H1 (cell line): ENCODE data around the gene TRAF3IP3. TPM values are rescaled to one million over a fixed set of nuclear protein-coding genes. Genes with fewer than 3 reads are reported as not detected.

Experiments used
- CTCF ChIA-PET: fragments of 300-600 bp; sonication (Branson Sonifier 250); formaldehyde crosslinking; loops from one replicate; lab custom pipeline; 2021; ENCODE audit not compliant: partially characterized antibody; lab: Charles Lee
- POLR2A ChIA-PET: fragments of 300-600 bp; sonication (Branson Sonifier 250); formaldehyde crosslinking; loops from one replicate; lab custom pipeline; 2021; ENCODE audit warnings: inconsistent platforms; ENCODE audit not compliant: partially characterized antibody; lab: Charles Lee
- DNase-seq, 2 experiments: peaks; one replicate each; pipeline versions ENCODE4 v3.0.0 to v3.0.0-alpha.2; 2010 to 2022; ENCODE audit warnings: low spot score in 2 of 2, low read depth in 1 of 2, mixed read lengths in 1 of 2
- FAIRE-seq: peaks from 2 replicates; lab custom pipeline; 2011; peaks lifted over from hg19 to GRCh38; lab: Jason Lieb, UNC
- H2AFZ ChIP-seq: 2 replicates; pipeline ENCODE4 v1.8.1; 2012; ENCODE audit warnings: low read length, inconsistent platforms
- H2AK5ac ChIP-seq: 2 replicates; pipeline ENCODE4 v1.6.1; 2013; ENCODE audit warnings: low read depth, low read length
- H2BK120ac ChIP-seq: replicated peaks from 2 replicates; pipeline ENCODE3; 2013; ENCODE audit warnings: low read depth, low read length, inconsistent platforms
- H2BK12ac ChIP-seq: 2 replicates; pipeline ENCODE4 v1.6.1; 2013; ENCODE audit warnings: low read depth, low read length
- H2BK15ac ChIP-seq: 2 replicates; pipeline ENCODE4 v1.6.1; 2013; ENCODE audit warnings: low read length
- H2BK20ac ChIP-seq: 2 replicates; pipeline ENCODE4 v1.6.1; 2013; ENCODE audit warnings: low read length
- H2BK5ac ChIP-seq: 2 replicates; pipeline ENCODE4 v1.6.1; 2013; ENCODE audit warnings: low read depth, low read length
- H3K14ac ChIP-seq: 2 replicates; pipeline ENCODE4 v1.6.1; 2013; ENCODE audit warnings: inconsistent platforms; ENCODE audit not compliant: insufficient read length
- H3K18ac ChIP-seq: 2 replicates; pipeline ENCODE4 v1.6.1; 2013; ENCODE audit warnings: low read length; ENCODE audit errors: extremely low read depth
- H3K23ac ChIP-seq: 2 replicates; pipeline ENCODE4 v1.6.1; 2013; ENCODE audit warnings: inconsistent platforms; ENCODE audit not compliant: insufficient read length
- H3K23me2 ChIP-seq: 2 replicates; pipeline ENCODE4 v1.6.1; 2013; ENCODE audit warnings: low read depth, low read length
- H3K27ac ChIP-seq: 2 replicates; pipeline ENCODE4 v1.6.1; 2011; ENCODE audit warnings: low read depth, low read length, inconsistent platforms
- H3K27me3 ChIP-seq, 4 experiments: replicated peaks in 1 of 4; 1 replicate in 1 of 4; 2 replicates in 3 of 4; pipeline versions ENCODE4 v1.6.1 to v1.8.1; 2011 to 2013; ENCODE audit warnings: low read length in 3 of 4, mild to moderate bottlenecking in 3 of 4, inconsistent platforms in 2 of 4, mixed read lengths in 2 of 4, moderate library complexity in 1 of 4; ENCODE audit not compliant: control insufficient read depth in 3 of 4, insufficient read depth in 3 of 4; ENCODE audit errors: extremely low read depth in 1 of 4
- H3K36me3 ChIP-seq, 4 experiments: 2 replicates each; pipeline versions ENCODE4 v1.6.1 to v1.8.1; 2011 to 2013; ENCODE audit warnings: mild to moderate bottlenecking in 4 of 4, low read length in 3 of 4, moderate library complexity in 2 of 4, control low read depth in 1 of 4, inconsistent platforms in 1 of 4; ENCODE audit not compliant: insufficient read depth in 4 of 4, control insufficient read depth in 2 of 4
- H3K4ac ChIP-seq: replicated peaks from 2 replicates; pipeline ENCODE3; 2013; ENCODE audit warnings: low read length, low read depth, mixed read lengths, inconsistent platforms; ENCODE audit not compliant: insufficient read length
- H3K4me1 ChIP-seq, 4 experiments: replicated peaks in 1 of 4; 1 replicate in 1 of 4; 2 replicates in 3 of 4; pipeline versions ENCODE4 v1.6.1 to v1.8.1; 2011 to 2013; ENCODE audit warnings: low read length in 3 of 4, inconsistent platforms in 2 of 4, mixed read lengths in 1 of 4; ENCODE audit not compliant: insufficient read depth in 4 of 4, control insufficient read depth in 3 of 4
- H3K4me2 ChIP-seq, 2 experiments: 2 replicates each; pipeline versions ENCODE4 v1.6.1 to v1.8.1; 2011 to 2013; ENCODE audit warnings: low read depth in 2 of 2, low read length in 2 of 2, control low read depth in 1 of 2, inconsistent platforms in 1 of 2, mild to moderate bottlenecking in 1 of 2; ENCODE audit not compliant: insufficient read depth in 1 of 2
- H3K4me3 ChIP-seq, 4 experiments: fragments of 200-600, 300-600 bp in 1 of 4; sonication (generic), shearing (Covaris generic), sonication (Bioruptor Twin) in 1 of 4; 2 replicates each; pipeline versions ENCODE4 v1.5.1 to v1.8.1; 2011 to 2016; ENCODE audit warnings: low read length in 4 of 4, low read depth in 3 of 4, control low read depth in 2 of 4, inconsistent platforms in 2 of 4, mild to moderate bottlenecking in 2 of 4, mixed read lengths in 1 of 4, moderate library complexity in 1 of 4; ENCODE audit not compliant: insufficient read depth in 2 of 4; ENCODE audit errors: extremely low read depth in 1 of 4
- H3K56ac ChIP-seq: replicated peaks from 2 replicates; pipeline ENCODE3; 2013; ENCODE audit warnings: low read depth, mild to moderate bottlenecking, mixed read lengths, low read length, inconsistent platforms; ENCODE audit not compliant: insufficient read length
- H3K79me1 ChIP-seq: 2 replicates; pipeline ENCODE4 v1.6.1; 2013; ENCODE audit warnings: low read depth, low read length, control low read depth
- H3K79me2 ChIP-seq, 2 experiments: 2 replicates each; pipeline versions ENCODE4 v1.6.1 to v1.8.1; 2012 to 2013; ENCODE audit warnings: low read length in 2 of 2, mild to moderate bottlenecking in 2 of 2, inconsistent platforms in 1 of 2; ENCODE audit not compliant: insufficient read depth in 2 of 2, control insufficient read depth in 1 of 2
- H3K9ac ChIP-seq, 4 experiments: replicated peaks in 1 of 4; 1 replicate in 1 of 4; 2 replicates in 3 of 4; pipeline versions ENCODE4 v1.6.1 to v1.8.1; 2011 to 2013; ENCODE audit warnings: low read depth in 3 of 4, low read length in 3 of 4, control low read depth in 2 of 4, mild to moderate bottlenecking in 2 of 4, moderate library complexity in 2 of 4, inconsistent platforms in 1 of 4; ENCODE audit errors: extremely low read depth in 1 of 4
- H3K9me3 ChIP-seq, 2 experiments: 2 replicates each; pipeline versions ENCODE4 v1.6.1 to v1.8.1; 2012 to 2013; ENCODE audit warnings: mild to moderate bottlenecking in 2 of 2, moderate library complexity in 2 of 2, control low read depth in 1 of 2, inconsistent platforms in 1 of 2, low read depth in 1 of 2, low read length in 1 of 2, mixed read lengths in 1 of 2; ENCODE audit not compliant: insufficient read depth in 2 of 2
- H4K20me1 ChIP-seq, 2 experiments: replicated peaks in 1 of 2; 2 replicates each; pipeline versions ENCODE3 to v1.8.1; 2011 to 2013; ENCODE audit warnings: inconsistent platforms in 2 of 2, low read length in 2 of 2, mild to moderate bottlenecking in 1 of 2; ENCODE audit not compliant: insufficient read depth in 2 of 2, control insufficient read depth in 1 of 2
- H4K5ac ChIP-seq: 2 replicates; pipeline ENCODE4 v1.6.1; 2013; ENCODE audit warnings: low read length, low read depth, mixed read lengths, inconsistent platforms; ENCODE audit not compliant: insufficient read length
- H4K8ac ChIP-seq: 2 replicates; pipeline ENCODE4 v1.8.0; 2013; ENCODE audit warnings: mild to moderate bottlenecking, moderate library complexity, low read length, inconsistent platforms; ENCODE audit not compliant: insufficient read depth; ENCODE audit errors: extremely low read depth
- H4K91ac ChIP-seq: replicated peaks from 2 replicates; pipeline ENCODE3; 2013; ENCODE audit warnings: low read length, mixed read lengths, inconsistent platforms; ENCODE audit not compliant: insufficient read length
- ASH2L ChIP-seq: fragments of 200-600, 300-600 bp; sonication (generic); IDR thresholded peaks from one replicate; pipeline ENCODE4 v1.7.1; 2017; ENCODE audit warnings: low read length
- GABPA ChIP-seq: IDR thresholded peaks from 2 replicates; pipeline ENCODE4 v1.6.1; 2011; ENCODE audit warnings: mild to moderate bottlenecking, low read length, moderate library complexity, borderline replicate concordance; ENCODE audit not compliant: insufficient read depth
- HDAC6 ChIP-seq: IDR thresholded peaks from one replicate; pipeline ENCODE4 v1.7.1; 2012; ENCODE audit warnings: low read depth, mild to moderate bottlenecking, inconsistent platforms, low read length, moderate library complexity
- JUN ChIP-seq: IDR thresholded peaks from 2 replicates; pipeline ENCODE4 v1.6.1; 2011; ENCODE audit warnings: low read depth, mild to moderate bottlenecking, improper control_type of control experiment, low read length
- SIRT6 ChIP-seq: IDR thresholded peaks from one replicate; pipeline ENCODE4 v1.7.1; 2012; ENCODE audit warnings: low read length, inconsistent platforms
- TEAD4 ChIP-seq: IDR thresholded peaks from 2 replicates; pipeline ENCODE4 v1.6.1; 2012; ENCODE audit warnings: low read depth, low read length, inconsistent platforms, mixed read lengths
- WGBS, 2 experiments: shearing (Covaris generic) in 1 of 2; methylation state at CpG; one replicate each; pipeline versions ENCODE4 v1.1.6 to v1.1.7; 2013 to 2015; ENCODE audit warnings: low lambda C conversion rate in 2 of 2, mixed read lengths in 2 of 2, inconsistent platforms in 1 of 2, low coverage in 1 of 2, missing lambda C conversion rate in 1 of 2; ENCODE audit not compliant: insufficient replicate concordance in 2 of 2, insufficient coverage in 1 of 2, insufficient read length in 1 of 2; ENCODE audit errors: extremely low coverage in 1 of 2, missing lambda C conversion rate in 1 of 2; 5-methylcytosine and 5-hydroxymethylcytosine counted together
- polyA plus RNA-seq, 7 experiments: library from polyadenylated mRNA; depleted of rRNA in 3 of 7; stranded (reverse) in 5 of 7; unstranded in 2 of 7; fragments of >200 nt in 5 of 7; fragments of 200-250 nt in 2 of 7; gene quantifications; 1 replicate in 5 of 7; 2 replicates in 1 of 7; 4 replicates in 1 of 7; pipeline versions ENCODE4 v1.2.1 to v1.2.3, GENCODE V29; 2011 to 2013; ENCODE audit warnings: missing spikeins in 2 of 7, mixed read lengths in 2 of 7
- total RNA-seq: library from RNA; stranded (reverse); fragmentation: NEBNext Ultra II Directional; extraction: Animal tissue kit (Norgen Biotek cat#: 25700); gene quantifications from 2 replicates; pipeline ENCODE4 v1.2.1, GENCODE V29; 2021

TRAF3IP3 gene
- total and polyA plus RNA-seq, 2 of the 8 experiments (the other 6 are each of a cell fraction or from before 2014, with no cell fraction given): not detected

DNA sequence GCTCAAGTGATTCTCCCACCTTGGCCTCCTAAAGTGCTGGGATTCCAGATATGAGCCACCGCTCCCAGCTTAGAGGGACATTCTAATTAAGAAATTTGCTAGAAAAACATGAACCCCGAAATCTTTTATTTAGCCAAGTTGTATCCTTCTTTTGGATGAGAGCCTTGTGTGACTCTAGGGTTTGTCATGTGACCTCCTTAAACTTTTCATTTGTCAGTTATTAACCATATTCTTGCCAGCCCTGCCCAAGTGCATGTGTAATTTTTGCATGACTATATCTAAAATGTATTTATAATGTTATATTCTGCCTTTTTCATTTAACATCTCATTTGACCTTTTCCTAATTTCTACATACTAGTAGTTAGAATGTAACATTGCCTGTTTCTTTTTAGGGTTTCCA, 73.9 kb downstream of the TRAF3IP3 start:
- Histone ChIP-seq H3K23ac (no peak overlapping the region), H3K79me1 (no peaks in the 10 kb centered on the region), H4K91ac (no peak overlapping the region), H3K4ac (no peak overlapping the region), H2AK5ac (no peak overlapping the region), H3K9ac (no peak overlapping the region), H2BK20ac (no peak overlapping the region), H3K56ac (no peak overlapping the region), H3K36me3 (peaks cover 7 to 35% (median 27%) of the 10 kb centered on the region in 4 experiments; a peak in 7 of 8 replicates), H4K5ac (no peak overlapping the region), H4K8ac (no peak overlapping the region), H2BK120ac (no peak overlapping the region), H3K27ac (no peak overlapping the region), H3K23me2 (no peaks in the 10 kb centered on the region), H2AFZ (no peak overlapping the region), H3K4me1 (no peaks in the 10 kb centered on the region), H3K4me3 (no peak overlapping the region), H2BK5ac (no peak overlapping the region), H3K9me3 (no peaks in the 10 kb centered on the region), H2BK12ac (no peak overlapping the region), H3K18ac (no peak overlapping the region), H2BK15ac (no peak overlapping the region), H4K20me1 (peaks cover 0 to 1% of the 10 kb centered on the region in 2 experiments), H3K14ac (no peak overlapping the region), H3K27me3 (no peaks in the 10 kb centered on the region), H3K4me2 (no peak overlapping the region), H3K79me2 (peaks cover 0 to 10% of the 10 kb centered on the region in 2 experiments; a peak in 2 of 4 replicates)
- no peak for DNase-seq
- POLR2A ChIA-PET: no interaction called here
- 88% methylated on average over 2 of the region's 2 CpGs; no CpG with 5 or more reads in 1 of the 2 experiments for WGBS, 2 experiments
- FAIRE-seq: no peak
- TF ChIP-seq SIRT6 (no peak), JUN (no peak), ASH2L (no peak), GABPA (no peak), TEAD4 (no peak), HDAC6 (no peak)
- CTCF ChIA-PET: interaction anchor here (1.0 kb wide), 1 partner anchor 411 kb away, joined by 3 read pairs; no protein-coding TSS in a partner anchor
